Prostate gland (tissue), 2 donors: ENCODE results near the gene ASB13. TPM values are rescaled to one million over a fixed set of nuclear protein-coding genes. Genes with fewer than 3 reads are reported as not detected.

Experiments used
- DNase-seq: peaks from one replicate; pipeline ENCODE4 v3.0.0-alpha.2; 2019; ENCODE audit warnings: low spot score
- H3K27ac ChIP-seq, 2 donors: fragments of 200-600 bp; sonication (generic); 2 replicates each; pipeline ENCODE4 v1.5.1; 2017 to 2019
- H3K27me3 ChIP-seq: fragments of 200-600 bp; sonication (generic); replicated peaks from 2 replicates; pipeline ENCODE4 v1.5.1; 2019; ENCODE audit not compliant: insufficient read depth
- H3K36me3 ChIP-seq, 2 donors: fragments of 200-600 bp; sonication (generic); 1 replicate in 1 of 2; 2 replicates in 1 of 2; pipeline versions ENCODE4 v1.5.1 to v1.8.1; 2017 to 2019
- H3K4me1 ChIP-seq: fragments of 200-600 bp; sonication (generic); replicated peaks from 2 replicates; pipeline ENCODE4 v1.5.1; 2019
- H3K4me3 ChIP-seq, 2 donors: fragments of 200-600 bp; sonication (generic); 2 replicates each; pipeline ENCODE4 v1.5.1; 2017 to 2019
- H3K9me3 ChIP-seq: fragments of 200-600 bp; sonication (generic); 2 replicates; pipeline ENCODE4 v1.5.1; 2017
- CTCF ChIP-seq, 4 experiments: fragments of 200-600 bp in 2 of 4; fragments of 450-650 bp in 2 of 4; sonication (generic) in 2 of 4; IDR thresholded peaks; 1 replicate in 3 of 4; 2 replicates in 1 of 4; pipeline ENCODE4 v1.5.1; 2016 to 2019; ENCODE audit warnings: antibody characterized with exemption in 4 of 4, mild to moderate bottlenecking in 2 of 4, moderate library complexity in 2 of 4
- POLR2A ChIP-seq: fragments of 450-650 bp; IDR thresholded peaks from one replicate; pipeline ENCODE4 v1.6.1; 2016; ENCODE audit warnings: antibody characterized with exemption, mild to moderate bottlenecking
- POLR2AphosphoS5 ChIP-seq: sonication (generic); formaldehyde crosslinking; IDR thresholded peaks from one replicate; pipeline ENCODE4 v1.6.1; 2017; ENCODE audit warnings: antibody characterized with exemption
- WGBS: methylation state at CpG from one replicate; pipeline ENCODE4 v1.1.5; 2018; 5-methylcytosine and 5-hydroxymethylcytosine counted together
- intact Hi-C: fragments of 100-400 bp; cut with DNase I; formaldehyde crosslinking; loops from one replicate; pipeline ENCODE4 v1.14.2; 2022
- total RNA-seq, 2 donors: library from RNA; depleted of rRNA; stranded (reverse); fragments of >200 nt; gene quantifications; one replicate each; pipeline ENCODE4 v1.1.0, GENCODE V29; 2016

ASB13 gene
- total RNA-seq, 2 donors from 2014 or later, result 16.6 to 24.5 TPM

GRCh38 chr10:5599613-5600520 lies 66.5 kb downstream of the ASB13 start:
- no peak overlapping the region for H3K4me3 ChIP-seq
- 76% methylated on average over 23 of the region's 23 CpGs for WGBS
- no peaks in the 10 kb centered on the region for H3K4me1 ChIP-seq
- intact Hi-C loops, result no loop called here
- no peaks in the 10 kb centered on the region for H3K9me3 ChIP-seq
- no peaks in the 10 kb centered on the region for H3K27me3 ChIP-seq
- no peaks in the 10 kb centered on the region for H3K36me3 ChIP-seq
- no peak for DNase-seq
- TF ChIP-seq POLR2AphosphoS5 (no peak), CTCF (IDR thresholded peaks at IDR 0.05) (no peak), POLR2A (no peak)
- H3K27ac ChIP-seq, result no peak overlapping the region

- no peak for DNase-seq
- H3K27ac ChIP-seq, result no peak overlapping the region
- H3K36me3 ChIP-seq, result no peaks in the 10 kb centered on the region
- no peaks in the 10 kb centered on the region for H3K9me3 ChIP-seq
- TF ChIP-seq CTCF (IDR thresholded peaks at IDR 0.05) (no peak), POLR2AphosphoS5 (no peak)
- no peaks in the 10 kb centered on the region for H3K4me1 ChIP-seq
- WGBS, result 87% methylated on average over 11 of the region's 11 CpGs
- no peak overlapping the region for H3K4me3 ChIP-seq
- intact Hi-C loops, result no loop called here
- no peaks in the 10 kb centered on the region for H3K27me3 ChIP-seq
These were observed 68.2 kb downstream of the ASB13 start for GRCh38 chr10:5598085-5598690.

GRCh38 chr10:5596611-5597341 lies 69.6 kb downstream of the ASB13 start:
- TF ChIP-seq POLR2A (no peak), POLR2AphosphoS5 (no peak), CTCF (IDR thresholded peaks at IDR 0.05) (no peak)
- H3K9me3 ChIP-seq, result no peaks in the 10 kb centered on the region
- no peaks in the 10 kb centered on the region for H3K4me1 ChIP-seq
- DNase-seq, result no peak
- no peaks in the 10 kb centered on the region for H3K27me3 ChIP-seq
- no peaks in the 10 kb centered on the region for H3K36me3 ChIP-seq
- 83% methylated on average over 26 of the region's 26 CpGs for WGBS
- H3K4me3 ChIP-seq, result no peak overlapping the region
- intact Hi-C loops, result no loop called here
- no peak overlapping the region for H3K27ac ChIP-seq

GRCh38 chr10:5595994-5596471 lies 70.4 kb downstream of the ASB13 start:
- Histone ChIP-seq H3K9me3 (no peaks in the 10 kb centered on the region), H3K36me3 (no peaks in the 10 kb centered on the region), H3K4me1 (no peaks in the 10 kb centered on the region), H3K27me3 (no peaks in the 10 kb centered on the region), H3K27ac (no peak overlapping the region), H3K4me3 (no peak overlapping the region)
- WGBS, result 64% methylated on average over 9 of the region's 9 CpGs
- DNase-seq, result no peak
- no peak for TF ChIP-seq POLR2A
- no peak for TF ChIP-seq CTCF (IDR thresholded peaks at IDR 0.05)
- TF ChIP-seq POLR2AphosphoS5, result no peak
- intact Hi-C loops, result no loop called here
